Measurements from ENCODE around the gene CA14. TPM values are rescaled to one million over a fixed set of nuclear protein-coding genes. Genes with fewer than 3 reads are reported as not detected.
A peak's percentile ranks its signal among the peaks of the same experiment; 100 is the strongest.

Gene CA14
- total and polyA plus RNA-seq, 9 of the 15 experiments (the other 6 are each of a cell fraction or from before 2014, with no cell fraction given): 0.13 to 0.57 (median 0.26) TPM; not detected in 1

GRCh38 chr1:150293433-150294253 lies 36.1 kb downstream of the CA14 start, which contains the start of gene MRPS21 (continued):
- TF ChIP-seq TFAP4 (CRISPR knock-in tag; IDR thresholded peaks at IDR 0.05; ENCODE audit: borderline replicate concordance) (peak; percentile 74; the same call in 1 of the 2 replicates), SRSF3 (IDR thresholded peaks at IDR 0.05; ENCODE audit: insufficient read depth, low read length) (no peak), GATAD2B (IDR thresholded peaks at IDR 0.05; ENCODE audit: borderline replicate concordance) (no peak), ZNF408 (CRISPR knock-in tag; IDR thresholded peaks at IDR 0.05; ENCODE audit: low read depth) (no peak), ZNF24 (IDR thresholded peaks at IDR 0.05) (no peak), ZNF3 (CRISPR knock-in tag; IDR thresholded peaks at IDR 0.05) (no peak), ETV1 (tag; conservative IDR thresholded peaks at IDR 0.05; ENCODE audit: low read depth) (peak; percentile 85), TBL1XR1 (IDR thresholded peaks at IDR 0.05; ENCODE audit: low read length in 2 of 2) (peak in 1 of 2 experiments; percentile 37; a peak in 1 of 4 replicates), ZNF146 (CRISPR knock-in tag; IDR thresholded peaks at IDR 0.05; ENCODE audit: unreplicated experiment) (no peak), ZC3H4 (CRISPR knock-in tag; IDR thresholded peaks at IDR 0.05; ENCODE audit: borderline replicate concordance) (no peak; the same call in 1 of the 2 replicates), TAF15 (IDR thresholded peaks at IDR 0.05; ENCODE audit: low read depth, low read length) (no peak), NFATC3 (IDR thresholded peaks at IDR 0.05) (peak; percentile 26; the same call in 1 of the 2 replicates), SIN3B (IDR thresholded peaks at IDR 0.05; ENCODE audit: low read depth) (peak; percentile 90), ZNF584 (CRISPR knock-in tag; IDR thresholded peaks at IDR 0.05; ENCODE audit: low read depth) (no peak), CBX1 (IDR thresholded peaks at IDR 0.05; ENCODE audit: low read depth) (no peak), ZNF79 (CRISPR knock-in tag; IDR thresholded peaks at IDR 0.05; ENCODE audit: low read depth) (no peak), FUS (optimal IDR thresholded peaks at IDR 0.05; ENCODE audit: low read depth, low read length) (no peak), MED1 (CRISPR knock-in tag; IDR thresholded peaks at IDR 0.05; ENCODE audit: borderline replicate concordance) (no peak), ZNF561 (CRISPR knock-in tag; conservative IDR thresholded peaks at IDR 0.05) (no peak), HCFC1 (IDR thresholded peaks at IDR 0.05; ENCODE audit: low read depth, low read length) (peak; percentile 83), MYC (IDR thresholded peaks at IDR 0.05; ENCODE audit: low read depth, low read length) (peak; percentile 97), MYC (CRISPR knock-in tag; IDR thresholded peaks at IDR 0.05; ENCODE audit: borderline replicate concordance, low read depth) (peak; percentile 83; the same call in 1 of the 2 replicates), ZNF511 (CRISPR knock-in tag; IDR thresholded peaks at IDR 0.05) (no peak), ZNF282 (CRISPR knock-in tag; IDR thresholded peaks at IDR 0.05) (no peak), RBM14 (IDR thresholded peaks at IDR 0.05; ENCODE audit: borderline replicate concordance, insufficient read depth, low read depth, low read length) (no peak), CTBP1 (IDR thresholded peaks at IDR 0.05; ENCODE audit: borderline replicate concordance) (no peak), MIER1 (IDR thresholded peaks at IDR 0.05; ENCODE audit: low read depth) (0 out of 2 replicates have a peak, but pooled peaks have one; percentile 8), ZNF23 (CRISPR knock-in tag; IDR thresholded peaks at IDR 0.05) (no peak)

Data from K562 (cell line).